Camera-type eye (tissue), 1 donor: ENCODE data around the gene NGRN. TPM values are rescaled to one million over a fixed set of nuclear protein-coding genes. Genes with fewer than 3 reads are reported as not detected.

ENCODE experiments used
- total RNA-seq: library from RNA; depleted of rRNA; stranded (reverse); fragments of >200 nt; gene quantifications from one replicate; pipeline ENCODE4 v1.2.3, GENCODE V29; 2014

The NGRN gene
- total RNA-seq: 161 TPM

GRCh38 chr15:90265271-90266060 lies at the start of gene NGRN:
NGRN (plus strand) TSS chr15:90265672; CDS start chr15:90265713, 41 bp downstream.

GRCh38 chr15:90233387-90234095 lies 31.9 kb upstream of the NGRN start, which contains the start of gene CIB1:
CIB1 (minus strand) TSS chr15:90233941; CDS start chr15:90233885, 56 bp downstream.

GRCh38 chr15:90234096-90234988 lies 31.1 kb upstream of the NGRN start, which contains the start of gene GDPGP1:
GDPGP1 (plus strand) TSS chr15:90234209; CDS start chr15:90240909, 6,700 bp downstream.

GRCh38 chr15:90249203-90249863 lies 16.1 kb upstream of the NGRN start, which contains the start of gene TTLL13:
TTLL13 (plus strand) TSS chr15:90249556; CDS start chr15:90250631, 1,075 bp downstream.

Other genes starting within 250 kb of the NGRN start
- gene IDH2, start 163.2 kb upstream of the NGRN start, total RNA-seq: 92.2 TPM
- gene SEMA4B, start 64.3 kb upstream of the NGRN start, total RNA-seq: 93.7 TPM
- 8.6 TPM for gene CIB1, start 31.7 kb upstream of the NGRN start, total RNA-seq
- gene GDPGP1, start 31.5 kb upstream of the NGRN start, total RNA-seq: 15.3 TPM
- not detected for gene TTLL13, start 16.1 kb upstream of the NGRN start, total RNA-seq
- 4.4 TPM for gene ZNF774, start 86.6 kb downstream of the NGRN start, total RNA-seq
- 145 TPM for gene IQGAP1, start 122.6 kb downstream of the NGRN start, total RNA-seq